ENCODE data around the gene ZNF469. TPM values are rescaled to one million over a fixed set of nuclear protein-coding genes. Genes with fewer than 3 reads are reported as not detected.

The ZNF469 gene
- total RNA-seq, 4 donors from 2014 or later: 0.18 to 1.7 (median 0.64) TPM

DNA sequence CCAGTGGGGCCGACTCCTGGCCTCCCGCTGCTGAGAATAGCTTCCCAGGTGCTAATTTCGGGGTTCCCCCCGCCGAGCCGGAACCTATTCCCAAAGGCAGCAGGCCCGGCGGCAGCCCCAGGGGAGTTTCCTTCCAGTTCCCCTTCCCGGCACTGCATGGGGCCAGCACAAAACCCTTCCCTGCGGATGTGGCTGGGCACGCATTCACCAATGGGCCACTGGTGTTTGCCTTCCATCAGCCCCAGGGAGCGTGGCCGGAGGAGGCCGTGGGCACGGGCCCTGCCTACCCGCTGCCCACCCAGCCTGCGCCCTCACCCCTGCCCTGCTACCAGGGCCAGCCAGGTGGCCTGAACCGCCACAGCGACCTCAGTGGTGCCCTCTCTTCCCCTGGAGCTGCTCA is 45.4 kb downstream of the ZNF469 start:
- Histone ChIP-seq H3K4me1 (peaks cover 0 to 27% (median 10%) of the 10 kb centered on the region in 4 donors), H3K9me3 (no peaks in the 10 kb centered on the region), H3K4me3 (no peak overlapping the region), H3K36me3 (no peaks in the 10 kb centered on the region), H3K27me3 (no peaks in the 10 kb centered on the region), H3K27ac (no peak overlapping the region)
- TF ChIP-seq, protein P1, sequence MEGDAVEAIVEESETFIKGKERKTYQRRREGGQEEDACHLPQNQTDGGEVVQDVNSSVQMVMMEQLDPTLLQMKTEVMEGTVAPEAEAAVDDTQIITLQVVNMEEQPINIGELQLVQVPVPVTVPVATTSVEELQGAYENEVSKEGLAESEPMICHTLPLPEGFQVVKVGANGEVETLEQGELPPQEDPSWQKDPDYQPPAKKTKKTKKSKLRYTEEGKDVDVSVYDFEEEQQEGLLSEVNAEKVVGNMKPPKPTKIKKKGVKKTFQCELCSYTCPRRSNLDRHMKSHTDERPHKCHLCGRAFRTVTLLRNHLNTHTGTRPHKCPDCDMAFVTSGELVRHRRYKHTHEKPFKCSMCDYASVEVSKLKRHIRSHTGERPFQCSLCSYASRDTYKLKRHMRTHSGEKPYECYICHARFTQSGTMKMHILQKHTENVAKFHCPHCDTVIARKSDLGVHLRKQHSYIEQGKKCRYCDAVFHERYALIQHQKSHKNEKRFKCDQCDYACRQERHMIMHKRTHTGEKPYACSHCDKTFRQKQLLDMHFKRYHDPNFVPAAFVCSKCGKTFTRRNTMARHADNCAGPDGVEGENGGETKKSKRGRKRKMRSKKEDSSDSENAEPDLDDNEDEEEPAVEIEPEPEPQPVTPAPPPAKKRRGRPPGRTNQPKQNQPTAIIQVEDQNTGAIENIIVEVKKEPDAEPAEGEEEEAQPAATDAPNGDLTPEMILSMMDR (IDR thresholded peaks at IDR 0.05): no peak
- TF ChIP-seq POLR2A (IDR thresholded peaks at IDR 0.05): no peak
- no peak for DNase-seq

DNA sequence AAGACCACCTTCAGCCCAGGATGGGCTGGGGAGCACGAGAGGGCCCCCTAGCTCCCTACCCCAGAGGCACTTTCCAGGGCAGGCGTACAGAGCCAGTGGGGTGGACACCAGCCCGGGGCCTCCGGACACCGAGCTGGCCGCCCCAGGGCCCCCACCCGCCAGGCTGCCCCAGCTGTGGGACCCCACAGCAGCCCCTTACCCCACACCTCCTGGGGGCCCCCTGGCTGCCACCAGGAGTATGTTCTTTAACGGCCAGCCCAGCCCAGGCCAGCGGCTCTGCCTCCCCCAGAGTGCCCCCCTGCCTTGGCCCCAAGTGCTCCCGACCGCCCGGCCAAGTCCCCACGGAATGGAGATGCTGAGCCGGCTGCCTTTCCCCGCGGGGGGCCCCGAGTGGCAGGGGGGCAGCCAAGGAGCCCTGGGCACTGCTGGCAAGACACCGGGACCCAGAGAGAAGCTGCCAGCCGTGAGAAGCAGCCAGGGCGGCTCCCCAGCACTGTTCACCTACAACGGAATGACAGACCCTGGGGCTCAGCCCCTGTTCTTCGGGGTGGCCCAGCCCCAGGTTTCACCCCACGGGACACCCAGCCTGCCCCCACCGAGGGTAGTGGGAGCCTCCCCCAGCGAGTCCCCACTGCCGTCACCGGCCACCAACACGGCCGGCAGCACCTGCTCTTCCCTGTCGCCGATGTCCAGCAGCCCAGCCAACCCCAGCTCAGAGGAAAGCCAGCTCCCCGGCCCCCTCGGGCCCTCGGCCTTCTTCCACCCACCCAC is 46.0 kb downstream of the ZNF469 start:
- Histone ChIP-seq H3K27ac (no peak overlapping the region), H3K9me3 (no peaks in the 10 kb centered on the region), H3K27me3 (no peaks in the 10 kb centered on the region), H3K4me1 (peaks cover 0 to 27% (median 10%) of the 10 kb centered on the region in 4 donors), H3K4me3 (no peak overlapping the region), H3K36me3 (no peaks in the 10 kb centered on the region)
- no peak for DNase-seq
- TF ChIP-seq, protein P1 (IDR thresholded peaks at IDR 0.05): no peak
- TF ChIP-seq POLR2A (IDR thresholded peaks at IDR 0.05): no peak

DNA sequence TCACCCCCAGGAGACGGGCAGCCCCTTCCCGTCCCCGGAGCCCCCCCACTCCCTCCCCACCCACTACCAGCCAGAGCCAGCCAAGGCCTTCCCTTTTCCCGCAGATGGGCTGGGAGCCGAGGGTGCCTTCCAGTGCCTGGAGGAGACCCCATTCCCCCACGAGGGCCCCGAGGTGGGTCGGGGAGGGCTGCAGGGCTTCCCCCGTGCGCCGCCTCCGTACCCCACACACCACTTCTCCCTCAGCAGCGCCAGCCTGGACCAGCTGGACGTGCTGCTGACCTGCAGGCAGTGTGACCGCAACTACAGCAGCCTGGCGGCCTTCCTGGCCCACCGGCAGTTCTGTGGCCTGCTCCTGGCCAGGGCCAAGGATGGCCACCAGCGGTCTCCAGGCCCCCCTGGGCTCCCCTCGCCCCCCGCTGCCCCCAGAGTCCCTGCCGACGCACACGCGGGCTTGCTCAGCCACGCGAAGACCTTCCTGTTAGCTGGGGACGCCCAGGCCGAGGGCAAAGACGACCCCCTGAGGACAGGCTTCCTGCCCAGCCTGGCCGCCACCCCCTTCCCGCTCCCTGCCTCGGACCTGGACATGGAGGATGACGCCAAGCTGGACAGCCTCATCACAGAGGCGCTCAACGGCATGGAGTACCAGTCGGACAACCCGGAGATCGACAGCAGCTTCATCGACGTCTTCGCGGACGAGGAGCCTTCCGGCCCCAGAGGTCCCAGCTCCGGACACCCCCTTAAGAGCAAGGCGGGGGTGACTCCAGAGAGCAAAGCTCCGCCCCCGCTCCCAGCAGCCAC is 46.8 kb downstream of the ZNF469 start:
- H3K36me3 ChIP-seq: no peaks in the 10 kb centered on the region
- H3K4me3 ChIP-seq: peak overlapping the region; percentile 42 to 74 (median 52)
- peaks cover 0 to 27% (median 10%) of the 10 kb centered on the region in 4 donors for H3K4me1 ChIP-seq
- H3K27ac ChIP-seq: peak overlapping the region in 1 of 4 donors; percentile 82
- TF ChIP-seq, protein P1 (IDR thresholded peaks at IDR 0.05): no peak
- no peak for TF ChIP-seq POLR2A (IDR thresholded peaks at IDR 0.05)
- no peaks in the 10 kb centered on the region for H3K9me3 ChIP-seq
- DNase-seq: no peak
- H3K27me3 ChIP-seq: no peaks in the 10 kb centered on the region

DNA sequence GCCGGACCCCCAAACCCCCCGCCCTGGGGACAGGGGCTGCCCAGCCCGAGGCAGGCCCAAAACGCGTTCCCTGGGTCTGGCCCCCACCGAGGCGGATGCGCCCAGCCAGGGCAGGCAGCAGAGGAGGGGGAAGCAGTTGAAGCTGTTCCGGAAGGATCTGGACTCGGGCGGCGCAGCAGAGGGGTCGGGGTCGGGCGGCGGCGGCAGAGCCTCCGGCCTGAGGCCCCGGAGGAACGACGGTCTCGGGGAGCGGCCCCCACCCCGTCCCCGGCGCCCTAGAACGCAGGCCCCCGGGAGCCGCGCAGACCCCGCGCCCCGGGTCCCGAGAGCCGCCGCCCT is 47.4 kb downstream of the ZNF469 start:
- H3K9me3 ChIP-seq: no peaks in the 10 kb centered on the region
- H3K4me3 ChIP-seq: peak overlapping the region; percentile 42 to 74 (median 52)
- no peak for DNase-seq
- H3K4me1 ChIP-seq: peaks cover 0 to 27% (median 10%) of the 10 kb centered on the region in 4 donors
- TF ChIP-seq, protein P1 (IDR thresholded peaks at IDR 0.05): no peak
- no peak for TF ChIP-seq POLR2A (IDR thresholded peaks at IDR 0.05)
- no peaks in the 10 kb centered on the region for H3K36me3 ChIP-seq
- H3K27me3 ChIP-seq: no peaks in the 10 kb centered on the region
- H3K27ac ChIP-seq: peak overlapping the region in 3 of 4 donors; percentile 1 to 82 (median 28)

DNA sequence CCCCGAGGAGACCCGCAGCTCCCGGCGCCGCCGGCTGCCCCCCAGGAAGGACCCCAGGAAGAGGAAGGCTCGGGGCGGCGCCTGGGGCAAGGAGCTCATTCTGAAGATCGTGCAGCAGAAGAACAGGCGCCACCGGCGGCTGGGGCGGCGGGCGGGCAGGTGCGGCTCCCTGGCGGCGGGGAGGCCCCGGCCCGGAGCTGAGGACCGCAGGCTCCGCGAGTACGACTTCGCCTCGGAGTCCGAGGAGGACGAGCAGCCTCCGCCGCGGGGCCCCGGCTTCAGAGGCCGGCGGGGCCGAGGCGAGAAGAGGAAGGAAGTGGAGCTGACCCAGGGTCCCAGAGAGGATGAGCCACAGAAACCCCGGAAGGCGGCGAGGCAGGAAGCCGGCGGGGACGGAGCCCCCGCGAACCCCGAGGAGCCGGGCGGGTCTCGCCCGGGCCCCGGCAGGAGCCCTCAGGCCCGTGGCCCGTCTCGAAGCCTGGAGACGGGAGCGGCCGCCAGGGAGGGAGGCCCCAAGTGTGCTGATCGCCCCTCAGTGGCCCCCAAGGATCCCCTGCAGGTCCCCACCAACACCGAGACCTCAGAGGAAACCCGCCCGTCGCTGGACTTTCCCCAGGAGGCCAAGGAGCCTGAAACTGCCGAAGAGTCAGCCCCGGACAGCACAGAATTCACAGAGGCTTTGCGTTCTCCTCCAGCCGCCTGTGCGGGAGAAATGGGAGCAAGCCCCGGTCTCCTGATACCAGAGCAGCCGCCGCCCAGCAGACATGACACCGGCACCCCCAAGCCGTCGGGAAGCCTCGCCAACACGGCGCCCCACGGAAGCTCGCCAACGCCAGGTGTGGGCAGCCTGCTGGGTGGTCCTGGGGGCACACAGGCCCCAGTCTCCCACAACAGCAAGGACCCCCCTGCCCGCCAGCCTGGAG is 48.0 kb downstream of the ZNF469 start:
- Histone ChIP-seq H3K27me3 (no peaks in the 10 kb centered on the region), H3K27ac (peak overlapping the region in 3 of 4 donors; percentile 1 to 82 (median 28)), H3K9me3 (no peaks in the 10 kb centered on the region), H3K4me3 (peak overlapping the region; percentile 42 to 74 (median 52)), H3K4me1 (peaks cover 0 to 27% (median 10%) of the 10 kb centered on the region in 4 donors), H3K36me3 (no peaks in the 10 kb centered on the region)
- DNase-seq: peak; percentile 57 to 80 (median 70)
- TF ChIP-seq POLR2A (IDR thresholded peaks at IDR 0.05): no peak
- TF ChIP-seq, protein P1 (IDR thresholded peaks at IDR 0.05): no peak

Measured in Peyer's patch (tissue), 4 donors.